WTC11 (cell line): Measurements from ENCODE around the gene KNG1. TPM values are rescaled to one million over a fixed set of nuclear protein-coding genes. Genes with fewer than 3 reads are reported as not detected.

ENCODE experiments used
- AR ChIP-seq: fragments of 250-450 bp; sonication (Bioruptor Pico); IDR thresholded peaks from 2 replicates; pipeline ENCODE4 v1.9.0; 2021; ENCODE audit warnings: mild to moderate bottlenecking
- CDX4 ChIP-seq: fragments of 250-450 bp; sonication (Bioruptor Pico); IDR thresholded peaks from 2 replicates; pipeline ENCODE4 v1.9.0; 2021; ENCODE audit warnings: moderate library complexity, mild to moderate bottlenecking, inconsistent platforms, borderline replicate concordance
- CREM ChIP-seq: sonication (generic); formaldehyde crosslinking; IDR thresholded peaks from 2 replicates; pipeline ENCODE4 v1.8.1; 2022; ENCODE audit warnings: mild to moderate bottlenecking, missing genetic modification reagents, moderate library complexity
- ETV6 ChIP-seq: sonication (generic); formaldehyde crosslinking; IDR thresholded peaks from 2 replicates; pipeline ENCODE4 v1.8.1; 2022; ENCODE audit warnings: mild to moderate bottlenecking, missing genetic modification reagents
- GABPB1 ChIP-seq: sonication (generic); formaldehyde crosslinking; IDR thresholded peaks from 2 replicates; pipeline ENCODE4 v1.8.1; 2023; ENCODE audit warnings: mild to moderate bottlenecking, missing genetic modification reagents
- GRHL2 ChIP-seq: fragments of 250-450 bp; sonication (Bioruptor Pico); IDR thresholded peaks from 2 replicates; pipeline ENCODE4 v1.8.0; 2022; ENCODE audit warnings: mild to moderate bottlenecking, moderate library complexity; ENCODE audit not compliant: insufficient replicate concordance, severe bottlenecking
- JAZF1 ChIP-seq: fragments of 250-450 bp; sonication (Bioruptor Pico); IDR thresholded peaks from 2 replicates; pipeline ENCODE4 v1.9.0; 2021; ENCODE audit warnings: moderate library complexity, mild to moderate bottlenecking, inconsistent platforms
- JUN ChIP-seq: sonication (generic); formaldehyde crosslinking; IDR thresholded peaks from 2 replicates; pipeline ENCODE4 v1.8.0; 2023; ENCODE audit warnings: mild to moderate bottlenecking, missing genetic modification reagents
- MYBL2 ChIP-seq: sonication (generic); formaldehyde crosslinking; IDR thresholded peaks from 2 replicates; pipeline ENCODE4 v1.8.1; 2023; ENCODE audit warnings: mild to moderate bottlenecking, moderate library complexity, missing genetic modification reagents
- NFE2L1 ChIP-seq: sonication (generic); formaldehyde crosslinking; IDR thresholded peaks from 2 replicates; pipeline ENCODE4 v1.8.1; 2023; ENCODE audit warnings: missing genetic modification reagents
- NR3C1 ChIP-seq: sonication (generic); formaldehyde crosslinking; conservative IDR thresholded peaks from 2 replicates; pipeline ENCODE4 v1.8.1; 2023; ENCODE audit warnings: low read depth, mild to moderate bottlenecking, missing genetic modification reagents
- TEAD1 ChIP-seq: sonication (generic); formaldehyde crosslinking; IDR thresholded peaks from 2 replicates; pipeline ENCODE4 v1.8.0; 2022; ENCODE audit warnings: mild to moderate bottlenecking, missing genetic modification reagents
- TP53 ChIP-seq: sonication (generic); formaldehyde crosslinking; IDR thresholded peaks from 2 replicates; pipeline ENCODE4 v1.8.1; 2023; ENCODE audit warnings: mild to moderate bottlenecking, missing genetic modification reagents
- USF2 ChIP-seq: sonication (generic); formaldehyde crosslinking; IDR thresholded peaks from 2 replicates; pipeline ENCODE4 v1.8.1; 2023; ENCODE audit warnings: mild to moderate bottlenecking, missing genetic modification reagents, moderate library complexity
- ZBTB43 ChIP-seq: sonication (generic); formaldehyde crosslinking; IDR thresholded peaks from 2 replicates; pipeline ENCODE4 v1.8.1; 2023; ENCODE audit warnings: mild to moderate bottlenecking, missing genetic modification reagents
- ZNF263 ChIP-seq: sonication (generic); formaldehyde crosslinking; IDR thresholded peaks from 2 replicates; pipeline ENCODE4 v1.8.1; 2022; ENCODE audit warnings: low read depth, mild to moderate bottlenecking, moderate library complexity, missing genetic modification reagents
- ZNF416 ChIP-seq: fragments of 250-450 bp; sonication (Bioruptor Pico); IDR thresholded peaks from 2 replicates; pipeline ENCODE4 v1.9.0; 2021; ENCODE audit warnings: mild to moderate bottlenecking, inconsistent platforms
- total RNA-seq: library from RNA; stranded (reverse); gene quantifications from 3 replicates; pipeline ENCODE4 v1.2.3, GENCODE V29; 2021
- TF ChIP-seq, protein P1 (sequence below): sonication (generic); formaldehyde crosslinking; IDR thresholded peaks from 2 replicates; pipeline ENCODE4 v1.8.0; 2023; ENCODE audit warnings: missing genetic modification reagents, mild to moderate bottlenecking, borderline replicate concordance
- TF ChIP-seq, protein P2 (sequence below): sonication (generic); formaldehyde crosslinking; IDR thresholded peaks from 2 replicates; pipeline ENCODE4 v1.8.0; 2022; ENCODE audit warnings: missing genetic modification reagents
- TF ChIP-seq, protein P3 (sequence below): sonication (generic); formaldehyde crosslinking; IDR thresholded peaks from 2 replicates; pipeline ENCODE4 v1.8.1; 2022; ENCODE audit warnings: low read depth, mild to moderate bottlenecking, moderate library complexity, missing genetic modification reagents, borderline replicate concordance
- TF ChIP-seq, protein P4 (sequence below): fragments of 250-450 bp; sonication (Bioruptor Pico); IDR thresholded peaks from 2 replicates; pipeline ENCODE4 v2.1.2; 2022; ENCODE audit warnings: mild to moderate bottlenecking, moderate library complexity

The KNG1 gene
- total RNA-seq, 1 experiment from 2014 or later: 0.13 TPM

DNA sequence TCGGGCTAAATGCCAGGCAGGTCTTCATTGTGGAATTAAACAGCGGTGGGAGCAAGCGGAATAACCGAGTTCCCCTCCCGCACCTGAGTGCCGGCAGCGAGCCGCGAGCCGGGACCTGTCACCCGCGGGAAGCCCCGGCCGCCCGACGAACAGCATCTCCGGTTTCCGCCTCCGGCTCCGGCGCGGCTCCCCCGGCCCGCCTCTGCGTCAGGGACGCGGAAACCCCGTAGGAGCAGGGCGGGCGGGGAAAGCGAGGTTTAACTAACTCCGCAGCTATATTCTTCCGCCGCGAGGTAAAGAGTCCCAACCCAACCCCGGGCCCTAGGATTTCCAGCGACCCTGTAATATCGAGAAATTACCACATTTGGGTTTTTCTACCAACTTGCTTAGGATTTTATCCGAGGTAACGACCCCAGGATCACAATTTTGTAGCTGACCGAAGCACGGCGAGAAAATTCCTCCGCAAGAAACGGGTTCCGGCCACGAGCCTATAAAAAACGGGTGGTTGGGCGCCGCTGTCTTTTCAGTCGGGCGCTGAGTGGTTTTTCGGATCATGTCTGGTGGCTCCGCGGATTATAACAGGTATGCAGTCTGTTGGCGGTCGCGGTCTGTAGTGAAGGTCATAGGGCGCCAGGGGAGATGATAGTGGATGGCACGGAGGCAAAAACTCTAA, 66.0 kb downstream of the KNG1 start, which contains the start of gene EIF4A2 (continued):
- 0 out of 2 replicates have a peak, but pooled peaks have one; percentile 8 for TF ChIP-seq GABPB1 (CRISPR knock-in tag)
- TF ChIP-seq, protein P1, sequence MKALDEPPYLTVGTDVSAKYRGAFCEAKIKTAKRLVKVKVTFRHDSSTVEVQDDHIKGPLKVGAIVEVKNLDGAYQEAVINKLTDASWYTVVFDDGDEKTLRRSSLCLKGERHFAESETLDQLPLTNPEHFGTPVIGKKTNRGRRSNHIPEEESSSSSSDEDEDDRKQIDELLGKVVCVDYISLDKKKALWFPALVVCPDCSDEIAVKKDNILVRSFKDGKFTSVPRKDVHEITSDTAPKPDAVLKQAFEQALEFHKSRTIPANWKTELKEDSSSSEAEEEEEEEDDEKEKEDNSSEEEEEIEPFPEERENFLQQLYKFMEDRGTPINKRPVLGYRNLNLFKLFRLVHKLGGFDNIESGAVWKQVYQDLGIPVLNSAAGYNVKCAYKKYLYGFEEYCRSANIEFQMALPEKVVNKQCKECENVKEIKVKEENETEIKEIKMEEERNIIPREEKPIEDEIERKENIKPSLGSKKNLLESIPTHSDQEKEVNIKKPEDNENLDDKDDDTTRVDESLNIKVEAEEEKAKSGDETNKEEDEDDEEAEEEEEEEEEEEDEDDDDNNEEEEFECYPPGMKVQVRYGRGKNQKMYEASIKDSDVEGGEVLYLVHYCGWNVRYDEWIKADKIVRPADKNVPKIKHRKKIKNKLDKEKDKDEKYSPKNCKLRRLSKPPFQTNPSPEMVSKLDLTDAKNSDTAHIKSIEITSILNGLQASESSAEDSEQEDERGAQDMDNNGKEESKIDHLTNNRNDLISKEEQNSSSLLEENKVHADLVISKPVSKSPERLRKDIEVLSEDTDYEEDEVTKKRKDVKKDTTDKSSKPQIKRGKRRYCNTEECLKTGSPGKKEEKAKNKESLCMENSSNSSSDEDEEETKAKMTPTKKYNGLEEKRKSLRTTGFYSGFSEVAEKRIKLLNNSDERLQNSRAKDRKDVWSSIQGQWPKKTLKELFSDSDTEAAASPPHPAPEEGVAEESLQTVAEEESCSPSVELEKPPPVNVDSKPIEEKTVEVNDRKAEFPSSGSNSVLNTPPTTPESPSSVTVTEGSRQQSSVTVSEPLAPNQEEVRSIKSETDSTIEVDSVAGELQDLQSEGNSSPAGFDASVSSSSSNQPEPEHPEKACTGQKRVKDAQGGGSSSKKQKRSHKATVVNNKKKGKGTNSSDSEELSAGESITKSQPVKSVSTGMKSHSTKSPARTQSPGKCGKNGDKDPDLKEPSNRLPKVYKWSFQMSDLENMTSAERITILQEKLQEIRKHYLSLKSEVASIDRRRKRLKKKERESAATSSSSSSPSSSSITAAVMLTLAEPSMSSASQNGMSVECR (CRISPR knock-in tag): 0 out of 2 replicates have a peak, but pooled peaks have one; percentile 29
- no peak for TF ChIP-seq ZNF416 (CRISPR knock-in tag)
- TF ChIP-seq, protein P2, sequence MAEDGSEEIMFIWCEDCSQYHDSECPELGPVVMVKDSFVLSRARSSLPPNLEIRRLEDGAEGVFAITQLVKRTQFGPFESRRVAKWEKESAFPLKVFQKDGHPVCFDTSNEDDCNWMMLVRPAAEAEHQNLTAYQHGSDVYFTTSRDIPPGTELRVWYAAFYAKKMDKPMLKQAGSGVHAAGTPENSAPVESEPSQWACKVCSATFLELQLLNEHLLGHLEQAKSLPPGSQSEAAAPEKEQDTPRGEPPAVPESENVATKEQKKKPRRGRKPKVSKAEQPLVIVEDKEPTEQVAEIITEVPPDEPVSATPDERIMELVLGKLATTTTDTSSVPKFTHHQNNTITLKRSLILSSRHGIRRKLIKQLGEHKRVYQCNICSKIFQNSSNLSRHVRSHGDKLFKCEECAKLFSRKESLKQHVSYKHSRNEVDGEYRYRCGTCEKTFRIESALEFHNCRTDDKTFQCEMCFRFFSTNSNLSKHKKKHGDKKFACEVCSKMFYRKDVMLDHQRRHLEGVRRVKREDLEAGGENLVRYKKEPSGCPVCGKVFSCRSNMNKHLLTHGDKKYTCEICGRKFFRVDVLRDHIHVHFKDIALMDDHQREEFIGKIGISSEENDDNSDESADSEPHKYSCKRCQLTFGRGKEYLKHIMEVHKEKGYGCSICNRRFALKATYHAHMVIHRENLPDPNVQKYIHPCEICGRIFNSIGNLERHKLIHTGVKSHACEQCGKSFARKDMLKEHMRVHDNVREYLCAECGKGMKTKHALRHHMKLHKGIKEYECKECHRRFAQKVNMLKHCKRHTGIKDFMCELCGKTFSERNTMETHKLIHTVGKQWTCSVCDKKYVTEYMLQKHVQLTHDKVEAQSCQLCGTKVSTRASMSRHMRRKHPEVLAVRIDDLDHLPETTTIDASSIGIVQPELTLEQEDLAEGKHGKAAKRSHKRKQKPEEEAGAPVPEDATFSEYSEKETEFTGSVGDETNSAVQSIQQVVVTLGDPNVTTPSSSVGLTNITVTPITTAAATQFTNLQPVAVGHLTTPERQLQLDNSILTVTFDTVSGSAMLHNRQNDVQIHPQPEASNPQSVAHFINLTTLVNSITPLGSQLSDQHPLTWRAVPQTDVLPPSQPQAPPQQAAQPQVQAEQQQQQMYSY: no peak
- no peak for TF ChIP-seq NFE2L1 (CRISPR knock-in tag)
- TF ChIP-seq USF2 (CRISPR knock-in tag): no peak
- TF ChIP-seq ZNF263 (CRISPR knock-in tag): no peak
- TF ChIP-seq CREM (CRISPR knock-in tag): peak; percentile 77; the same call in 1 of the 2 replicates
- TF ChIP-seq AR: no peak
- TF ChIP-seq, protein P3, sequence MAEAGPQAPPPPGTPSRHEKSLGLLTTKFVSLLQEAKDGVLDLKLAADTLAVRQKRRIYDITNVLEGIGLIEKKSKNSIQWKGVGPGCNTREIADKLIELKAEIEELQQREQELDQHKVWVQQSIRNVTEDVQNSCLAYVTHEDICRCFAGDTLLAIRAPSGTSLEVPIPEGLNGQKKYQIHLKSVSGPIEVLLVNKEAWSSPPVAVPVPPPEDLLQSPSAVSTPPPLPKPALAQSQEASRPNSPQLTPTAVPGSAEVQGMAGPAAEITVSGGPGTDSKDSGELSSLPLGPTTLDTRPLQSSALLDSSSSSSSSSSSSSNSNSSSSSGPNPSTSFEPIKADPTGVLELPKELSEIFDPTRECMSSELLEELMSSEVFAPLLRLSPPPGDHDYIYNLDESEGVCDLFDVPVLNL: no peak
- peak; percentile 80 for TF ChIP-seq JUN (CRISPR knock-in tag)
- no peak for TF ChIP-seq CDX4 (CRISPR knock-in tag)
- peak; percentile 28; the same call in 1 of the 2 replicates for TF ChIP-seq ETV6 (CRISPR knock-in tag)
- TF ChIP-seq JAZF1 (CRISPR knock-in tag): 0 out of 2 replicates have a peak, but pooled peaks have one; percentile 47
- TF ChIP-seq, protein P4, sequence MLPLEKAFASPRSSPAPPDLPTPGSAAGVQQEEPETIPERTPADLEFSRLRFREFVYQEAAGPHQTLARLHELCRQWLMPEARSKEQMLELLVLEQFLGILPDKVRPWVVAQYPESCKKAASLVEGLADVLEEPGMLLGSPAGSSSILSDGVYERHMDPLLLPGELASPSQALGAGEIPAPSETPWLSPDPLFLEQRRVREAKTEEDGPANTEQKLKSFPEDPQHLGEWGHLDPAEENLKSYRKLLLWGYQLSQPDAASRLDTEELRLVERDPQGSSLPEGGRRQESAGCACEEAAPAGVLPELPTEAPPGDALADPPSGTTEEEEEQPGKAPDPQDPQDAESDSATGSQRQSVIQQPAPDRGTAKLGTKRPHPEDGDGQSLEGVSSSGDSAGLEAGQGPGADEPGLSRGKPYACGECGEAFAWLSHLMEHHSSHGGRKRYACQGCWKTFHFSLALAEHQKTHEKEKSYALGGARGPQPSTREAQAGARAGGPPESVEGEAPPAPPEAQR (CRISPR knock-in tag): no peak
- no peak for TF ChIP-seq TP53 (CRISPR knock-in tag)
- TF ChIP-seq NR3C1: no peak
- peak; percentile 78; the same call in 1 of the 2 replicates for TF ChIP-seq ZBTB43 (CRISPR knock-in tag)
- no peak for TF ChIP-seq GRHL2 (CRISPR knock-in tag)
- 0 out of 2 replicates have a peak, but pooled peaks have one; percentile 16 for TF ChIP-seq MYBL2 (CRISPR knock-in tag)
- peak; percentile 81 for TF ChIP-seq TEAD1 (CRISPR knock-in tag)
